ENCODE measurements around the gene BCL2L11.
A peak's percentile ranks its signal among the peaks of the same experiment; 100 is the strongest.

The BCL2L11 gene

DNA sequence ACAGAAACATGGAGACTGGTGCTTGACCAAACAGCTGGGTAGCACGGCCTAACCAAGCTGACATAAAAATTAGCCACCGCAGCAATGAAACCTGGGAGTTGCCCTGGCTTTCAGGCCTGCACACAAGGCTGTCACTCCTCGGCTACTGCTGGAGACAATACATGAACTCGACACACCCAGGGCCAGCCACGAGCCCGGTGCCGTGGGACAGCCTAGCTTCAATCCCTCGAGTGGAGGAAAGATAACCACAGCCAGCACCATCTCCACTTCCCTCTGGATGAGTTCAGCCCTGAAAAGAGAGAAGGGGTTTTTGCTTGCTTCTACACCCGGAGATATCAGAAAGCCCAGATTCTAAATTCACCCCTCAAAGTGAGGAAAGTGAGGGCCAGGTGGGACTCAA lies 78.0 kb downstream of the BCL2L11 start:
- no peak for DNase-seq

DNA sequence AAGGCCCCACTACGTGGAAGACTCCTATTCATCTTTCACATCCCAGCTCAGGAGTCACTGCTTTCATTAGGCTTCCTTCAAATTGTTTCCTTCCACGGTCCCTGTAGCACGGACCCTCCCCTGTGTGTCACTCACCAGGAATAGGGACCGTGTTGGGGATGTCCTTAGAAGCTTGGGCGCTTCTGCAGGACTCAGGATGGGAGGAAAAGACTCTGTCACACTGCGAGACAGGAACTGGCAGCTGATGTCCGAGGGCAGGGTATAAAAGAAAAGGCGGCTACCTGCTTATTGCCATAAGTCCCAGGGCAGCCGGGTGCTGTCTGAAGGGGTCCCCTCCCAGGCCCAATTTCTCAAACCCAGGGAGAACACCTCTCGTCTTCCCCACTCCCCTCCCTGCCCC lies 79.1 kb downstream of the BCL2L11 start:
- no peak for DNase-seq

DNA sequence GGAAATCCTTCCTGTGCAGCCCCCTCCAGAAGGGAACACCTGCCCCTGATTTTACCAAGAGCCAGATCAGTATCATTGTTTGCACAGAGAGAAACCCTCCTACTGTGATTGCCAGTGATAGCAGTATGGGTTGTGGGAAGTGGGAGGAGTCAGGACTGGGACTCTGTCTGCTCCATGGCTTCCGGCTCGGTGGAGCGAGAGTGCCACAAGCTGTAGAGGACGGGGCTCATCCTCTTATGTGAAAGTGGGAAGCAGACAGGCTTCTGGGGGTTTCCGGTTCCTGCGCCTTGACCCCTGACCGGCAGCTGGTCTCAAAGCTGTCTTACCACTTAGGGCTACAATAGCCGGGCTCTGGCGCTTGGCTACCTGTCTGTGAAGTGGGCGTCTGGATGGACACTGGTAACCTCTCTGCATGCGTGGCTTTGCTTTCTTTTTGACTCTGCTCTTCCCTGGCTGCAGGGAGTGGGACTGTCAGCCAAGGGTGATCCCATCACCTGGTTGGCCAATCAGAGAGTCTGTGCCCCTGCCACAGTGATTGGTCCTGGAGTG lies 79.7 kb downstream of the BCL2L11 start:
- DNase-seq = peak; percentile 17

DNA sequence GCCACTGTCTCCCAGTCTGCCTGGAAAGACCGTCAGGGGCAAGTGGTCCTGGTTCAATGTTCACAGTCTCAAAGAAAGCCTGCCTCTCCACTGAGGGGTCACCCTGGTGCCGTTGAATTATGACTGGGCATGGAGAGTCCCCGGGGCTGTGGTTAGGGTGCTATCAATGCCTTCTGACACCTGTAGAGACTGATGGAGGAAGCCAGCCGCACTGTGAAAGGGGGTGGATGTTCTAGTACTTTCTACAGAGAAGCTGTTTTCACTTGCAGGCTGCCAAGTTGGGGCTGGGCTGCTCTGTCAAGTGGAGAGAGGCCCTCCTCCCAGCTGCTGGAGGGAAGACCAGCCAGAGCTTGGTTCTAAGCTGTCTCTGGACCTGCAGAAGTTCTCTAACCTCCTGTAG lies 80.5 kb downstream of the BCL2L11 start:
- no peak for DNase-seq

DNA sequence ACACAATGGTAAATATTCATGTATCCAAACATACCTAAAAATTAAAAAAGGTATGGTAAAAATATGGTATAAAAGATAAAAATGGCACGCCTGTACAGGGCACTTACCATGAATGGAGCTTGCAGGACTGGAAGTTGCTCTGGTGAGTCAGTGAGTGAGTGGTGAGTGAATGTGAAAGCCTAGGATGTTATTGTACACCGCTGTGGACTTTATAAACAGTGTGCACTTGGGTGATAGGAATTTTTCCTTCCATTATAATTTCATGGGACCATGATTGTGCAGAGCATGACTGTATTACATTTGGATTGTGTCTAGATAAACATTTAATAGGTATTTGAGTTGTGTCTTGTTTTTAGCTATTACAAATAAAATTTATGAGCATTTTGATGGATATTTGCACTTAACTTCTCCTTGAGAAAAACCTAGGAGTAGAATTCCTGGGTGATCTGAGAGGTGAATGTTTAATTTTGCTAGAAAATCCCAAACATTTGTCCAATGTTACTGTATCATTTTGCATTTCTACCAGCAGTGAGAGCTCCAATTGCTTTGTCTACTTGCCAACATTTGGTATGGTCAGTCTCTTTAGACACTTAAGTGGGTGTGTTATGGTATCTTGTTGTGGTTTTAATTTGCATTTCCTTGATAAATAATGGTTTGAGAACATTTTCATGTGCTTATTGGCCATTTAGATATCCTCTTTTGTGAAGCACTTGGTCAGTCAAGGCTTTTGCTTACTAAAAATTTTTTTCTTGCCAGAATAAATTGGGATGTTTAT lies 81.7 kb downstream of the BCL2L11 start:
- no peak for DNase-seq

DNA sequence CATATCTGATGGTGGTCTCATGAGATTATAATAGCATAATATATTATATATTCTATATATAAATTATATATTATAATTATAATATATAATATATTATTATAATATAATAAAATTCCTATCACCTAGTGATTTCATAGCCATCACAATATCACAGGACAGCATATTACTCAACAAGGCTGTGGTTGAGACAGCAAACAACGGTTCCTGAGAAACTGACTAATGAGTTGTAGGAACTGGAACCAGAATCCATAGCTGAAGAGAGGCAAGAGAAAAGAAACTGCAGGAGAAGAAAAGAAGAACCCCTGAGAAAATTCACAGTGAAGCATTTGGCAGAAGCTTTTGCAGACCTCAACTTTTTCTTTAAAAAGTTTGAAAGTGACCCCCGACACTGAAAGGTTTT lies 84.0 kb downstream of the BCL2L11 start:
- DNase-seq = no peak

DNA sequence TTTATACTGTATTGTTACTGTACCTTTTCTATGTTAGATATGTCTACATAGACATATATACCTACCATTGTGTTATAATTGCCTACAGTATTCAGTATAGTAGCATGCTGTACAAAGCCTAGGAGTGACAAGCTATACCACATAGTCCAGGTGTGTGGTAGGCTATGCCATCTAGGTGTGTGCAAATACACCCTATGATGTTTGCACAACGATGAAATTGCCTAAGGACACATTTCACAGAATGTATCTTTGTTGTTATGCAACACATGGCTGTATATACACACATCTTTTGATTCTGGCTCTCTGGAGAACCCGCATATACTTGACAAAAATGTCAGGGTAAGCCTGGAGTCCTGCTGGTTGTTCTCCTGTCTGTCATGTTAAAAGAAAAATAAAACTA lies 85.1 kb downstream of the BCL2L11 start:
- DNase-seq = no peak

DNA sequence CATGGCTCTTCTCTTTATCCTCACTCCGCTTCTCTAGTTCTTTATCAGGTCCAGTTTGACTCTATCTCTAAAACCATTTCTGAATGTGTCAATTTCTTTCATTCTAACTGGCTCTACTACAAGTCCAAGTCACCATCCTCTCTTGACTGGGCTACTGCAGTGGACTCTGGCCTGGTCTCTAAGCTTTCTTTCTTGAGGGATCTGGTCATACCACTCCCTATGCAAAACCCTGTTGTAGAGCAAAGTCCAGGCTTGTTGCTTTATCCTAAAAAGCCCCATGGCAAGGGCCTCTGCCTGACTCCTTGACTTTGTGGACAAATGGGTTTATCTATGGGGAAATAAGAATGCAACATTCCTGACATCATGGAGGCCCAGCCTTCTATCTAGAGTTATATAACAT lies 87.1 kb downstream of the BCL2L11 start:
- no peak for DNase-seq

DNA sequence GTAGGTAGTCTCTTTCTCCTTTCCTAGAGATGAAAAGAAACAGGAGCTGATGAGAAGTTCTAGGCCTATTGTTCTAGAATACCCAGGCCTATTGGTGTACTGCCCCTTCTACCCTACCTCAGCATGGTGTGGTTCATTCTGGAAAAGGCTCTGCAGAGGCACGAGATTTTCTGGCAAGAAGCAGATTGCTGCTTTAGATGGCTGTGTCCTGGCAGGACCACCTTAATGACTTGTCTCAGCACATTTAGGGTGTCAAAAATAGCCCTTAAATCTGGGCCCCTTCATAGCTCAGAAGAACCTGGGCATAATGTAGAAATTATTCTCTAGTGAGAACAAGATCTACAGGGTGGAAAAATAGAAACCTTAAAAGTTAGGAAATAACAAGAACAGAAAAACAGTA lies 87.9 kb downstream of the BCL2L11 start:
- DNase-seq = no peak

DNA sequence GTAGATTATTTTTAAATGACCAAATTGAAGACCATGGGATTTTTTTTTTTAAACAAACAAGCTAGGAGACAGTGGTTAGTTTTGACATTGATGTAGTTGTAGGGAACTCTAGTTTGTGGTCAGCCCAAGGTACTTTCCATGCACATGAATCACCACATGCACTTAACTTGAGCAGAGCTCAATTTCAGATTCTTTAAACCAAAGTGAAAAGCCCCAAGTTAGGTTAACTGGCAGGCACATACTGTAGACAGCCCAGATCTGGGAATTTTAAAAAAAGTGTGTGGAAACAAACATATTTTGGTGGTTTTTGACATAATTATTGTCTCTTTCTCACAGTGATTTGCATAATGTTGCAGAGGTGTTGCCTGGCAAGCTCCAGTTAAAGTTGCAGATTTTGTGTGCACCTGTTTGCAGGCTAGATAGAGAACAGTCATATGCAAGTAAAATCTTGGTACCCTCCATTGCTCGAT lies 88.4 kb downstream of the BCL2L11 start:
- DNase-seq = no peak

DNA sequence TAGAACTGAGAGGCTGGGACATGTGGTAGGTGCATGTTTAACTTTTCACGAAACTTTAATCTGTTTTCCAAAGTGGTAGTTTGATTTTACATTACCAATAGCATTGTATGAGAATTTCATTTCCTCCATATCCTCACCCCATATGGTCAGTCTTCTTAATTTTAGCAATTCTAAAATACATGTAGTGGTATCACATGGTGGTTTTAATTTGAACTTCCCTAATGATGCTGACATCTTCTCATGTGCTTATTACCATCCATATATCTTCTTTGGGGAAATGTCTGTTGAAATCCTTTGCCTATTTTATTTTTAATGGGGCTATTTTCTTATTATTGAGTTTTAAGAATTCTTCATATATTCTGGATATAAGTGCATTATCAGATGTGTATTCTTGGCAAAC lies 89.3 kb downstream of the BCL2L11 start:
- DNase-seq = no peak

DNA sequence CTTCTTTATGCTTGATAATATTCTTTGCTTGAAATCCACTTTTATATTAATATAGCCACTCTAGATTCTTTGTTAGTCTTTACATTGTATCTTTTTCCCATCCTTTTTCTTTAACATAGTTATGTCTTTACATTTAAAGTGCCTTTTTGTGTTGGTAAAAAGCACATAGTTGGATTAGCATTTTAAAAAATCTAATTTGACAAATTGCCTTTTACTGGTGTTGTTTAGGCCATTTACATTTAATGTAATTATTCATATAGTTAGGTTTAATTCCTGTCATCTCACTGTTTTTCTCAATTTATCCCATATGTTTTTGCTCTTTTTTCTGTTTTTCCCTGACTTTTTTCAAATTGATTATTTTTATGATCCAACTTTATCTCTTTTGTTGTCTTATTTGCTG lies 93.2 kb downstream of the BCL2L11 start:
- no peak for DNase-seq

DNA sequence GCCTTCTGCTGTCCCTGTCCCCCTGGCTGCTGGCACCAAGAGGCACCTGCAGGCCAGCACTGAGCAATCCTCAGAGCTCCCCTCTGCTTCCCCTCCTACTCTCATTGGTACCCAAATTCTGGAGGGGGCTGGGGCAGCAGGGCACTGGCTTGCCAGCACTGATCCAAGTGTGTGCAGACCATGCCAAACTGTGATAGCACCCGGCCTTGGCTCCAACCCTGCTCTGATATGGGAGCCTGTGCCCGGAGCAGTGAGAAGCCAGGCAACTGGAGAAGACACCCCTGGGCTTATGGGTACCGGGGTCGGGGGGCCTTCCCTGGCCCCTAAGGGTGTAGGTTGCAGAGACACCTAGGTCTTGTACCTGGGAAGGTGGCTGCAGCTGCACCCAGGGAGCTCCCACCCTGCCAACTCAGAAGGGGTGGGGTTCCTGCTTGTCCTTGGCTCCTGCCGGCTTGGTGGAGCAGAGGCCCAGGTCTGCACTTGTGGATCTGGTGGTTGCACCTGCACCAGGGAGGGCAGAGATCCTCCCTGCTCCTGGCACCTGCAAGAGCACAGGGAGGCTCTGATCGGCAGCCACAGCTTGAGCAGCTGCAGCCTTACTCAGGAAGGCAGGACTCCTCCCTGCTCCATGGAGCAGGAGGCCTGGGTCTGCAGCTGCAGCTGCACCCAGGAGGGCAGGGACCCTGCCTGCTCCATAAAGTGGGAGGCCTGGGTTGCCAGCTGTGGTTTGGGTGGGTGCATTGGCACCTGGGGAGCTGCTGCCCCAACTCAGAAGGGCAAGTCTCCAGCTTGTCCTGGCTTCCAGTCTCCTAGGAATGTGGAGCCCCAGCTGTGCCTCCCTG lies 96.3 kb downstream of the BCL2L11 start:
- no peak for DNase-seq
